ENCODE measurements around the gene PPP1R3D. TPM values are rescaled to one million over a fixed set of nuclear protein-coding genes. Genes with fewer than 3 reads are reported as not detected.

PPP1R3D gene
- total and polyA plus RNA-seq, 2 of the 8 experiments (the other 6 are each of a cell fraction or from before 2014, with no cell fraction given) = 1.4 to 3.9 TPM

DNA sequence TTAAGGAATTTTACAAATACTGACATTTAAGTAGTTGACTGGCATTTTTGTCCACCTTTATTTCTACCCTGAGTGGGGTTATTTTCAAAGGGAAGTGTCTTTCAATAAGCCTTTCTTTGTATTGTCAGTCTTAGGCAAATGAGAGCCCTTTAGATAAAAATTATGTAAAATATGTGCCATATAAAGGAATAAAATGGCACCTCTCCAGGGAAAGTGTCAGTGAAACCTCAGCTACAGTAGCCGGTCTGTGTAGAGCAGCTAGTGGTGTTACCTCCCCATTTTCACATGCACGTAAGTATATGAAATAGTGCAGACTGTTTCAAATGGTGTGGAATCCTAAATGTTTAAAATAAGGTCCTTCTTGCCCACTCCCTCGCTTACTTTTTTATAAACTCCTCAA, 5.1 kb upstream of the PPP1R3D start:
- Histone ChIP-seq H3K27ac (ENCODE audit: low read depth, low read length) (no peak overlapping the region), H3K4ac (replicated peaks; ENCODE audit: insufficient read length, low read depth, low read length) (no peak overlapping the region), H3K36me3 (ENCODE audit: control insufficient read depth in 2 of 4, insufficient read depth in 4 of 4, low read length in 3 of 4) (peaks cover 0 to 17% (median 4%) of the 10 kb centered on the region in 4 experiments; a peak in 3 of 8 replicates), H3K9ac (replicated peaks in 1 of 4; ENCODE audit: extremely low read depth in 1 of 4, low read depth in 3 of 4, low read length in 3 of 4) (no peak overlapping the region), H3K18ac (ENCODE audit: extremely low read depth, low read length) (no peak overlapping the region), H3K56ac (replicated peaks; ENCODE audit: insufficient read length, low read depth, low read length) (no peak overlapping the region), H2BK120ac (replicated peaks; ENCODE audit: low read depth, low read length) (no peak overlapping the region), H4K5ac (ENCODE audit: insufficient read length, low read depth, low read length) (no peak overlapping the region), H2BK12ac (ENCODE audit: low read depth, low read length) (no peak overlapping the region), H3K9me3 (ENCODE audit: insufficient read depth in 2 of 2, low read depth in 1 of 2, low read length in 1 of 2) (no peaks in the 10 kb centered on the region), H4K91ac (replicated peaks; ENCODE audit: insufficient read length, low read length) (no peak overlapping the region), H2BK15ac (ENCODE audit: low read length) (no peak overlapping the region), H4K20me1 (replicated peaks in 1 of 2; ENCODE audit: control insufficient read depth in 1 of 2, insufficient read depth in 2 of 2, low read length in 2 of 2) (peaks cover 0 to 2% of the 10 kb centered on the region in 2 experiments), H3K4me1 (replicated peaks in 1 of 4; ENCODE audit: control insufficient read depth in 3 of 4, insufficient read depth in 4 of 4, low read length in 3 of 4) (peaks cover 0 to 6% (median under 1%) of the 10 kb centered on the region in 4 experiments; a peak in 3 of 7 replicates), H3K23ac (ENCODE audit: insufficient read length) (no peak overlapping the region), H3K79me1 (ENCODE audit: low read depth, low read length) (no peaks in the 10 kb centered on the region), H2BK20ac (ENCODE audit: low read length) (no peak overlapping the region), H2BK5ac (ENCODE audit: low read depth, low read length) (no peak overlapping the region), H2AFZ (ENCODE audit: low read length) (no peak overlapping the region), H3K79me2 (ENCODE audit: control insufficient read depth in 1 of 2, insufficient read depth in 2 of 2, low read length in 2 of 2) (peaks cover 0 to 9% of the 10 kb centered on the region in 2 experiments; a peak in 1 of 4 replicates), H3K14ac (ENCODE audit: insufficient read length) (no peak overlapping the region), H4K8ac (ENCODE audit: extremely low read depth, insufficient read depth, low read length) (no peak overlapping the region), H2AK5ac (ENCODE audit: low read depth, low read length) (no peak overlapping the region), H3K4me2 (ENCODE audit: insufficient read depth in 1 of 2, low read depth in 2 of 2, low read length in 2 of 2) (0 out of 4 replicates have a peak overlapping the region, but pooled peaks of 1 of the 2 experiments have one; percentile 17), H3K4me3 (ENCODE audit: extremely low read depth in 1 of 4, insufficient read depth in 2 of 4, low read depth in 3 of 4, low read length in 4 of 4) (no peak overlapping the region), H3K27me3 (replicated peaks in 1 of 4; ENCODE audit: control insufficient read depth in 3 of 4, extremely low read depth in 1 of 4, insufficient read depth in 3 of 4, low read length in 3 of 4) (no peaks in the 10 kb centered on the region), H3K23me2 (ENCODE audit: low read depth, low read length) (peaks cover 7% of the 10 kb centered on the region)
- FAIRE-seq (no peak), DNase-seq (ENCODE audit: low read depth in 1 of 2, low spot score in 2 of 2) (no peak)
- WGBS, 2 experiments (ENCODE audit: extremely low coverage in 1 of 2, insufficient coverage in 1 of 2, insufficient read length in 1 of 2, insufficient replicate concordance in 2 of 2, low coverage in 1 of 2, low lambda C conversion rate in 2 of 2, missing lambda C conversion rate in 1 of 2) = 92% methylated on average over 3 of the region's 3 CpGs; no CpG with 5 or more reads in 1 of the 2 experiments
- ChIA-PET CTCF (ENCODE audit: partially characterized antibody) (interaction anchor here (0.8 to 4.0 kb wide), 7 partner anchors 10 to 266 kb away, joined by 3 to 23 read pairs (median 5); partner anchors contain the start of gene SYCP2), POLR2A (ENCODE audit: partially characterized antibody) (interaction anchor here (1.5 kb wide), 1 partner anchor 10 kb away, joined by 5 read pairs; no protein-coding TSS in a partner anchor)
- TF ChIP-seq NRF1 (IDR thresholded peaks at IDR 0.05; ENCODE audit: low read depth, low read length) (no peak), PHF8 (conservative IDR thresholded peaks at IDR 0.05; ENCODE audit: low read depth, low read length) (no peak), SIX5 (IDR thresholded peaks at IDR 0.05; ENCODE audit: low read depth, low read length) (no peak), SUZ12 (IDR thresholded peaks at IDR 0.05; ENCODE audit: low read length) (no peak), RNF2 (IDR thresholded peaks at IDR 0.05; ENCODE audit: borderline replicate concordance, low read depth, low read length, missing control alignments, poor library complexity, severe bottlenecking) (no peak)

Measured in H1 (cell line).